ENCODE measurements around the gene CRIM1. TPM values are rescaled to one million over a fixed set of nuclear protein-coding genes. Genes with fewer than 3 reads are reported as not detected.

The CRIM1 gene
- total RNA-seq, 4 donors from 2014 or later: 72.6 to 162 (median 112) TPM

DNA sequence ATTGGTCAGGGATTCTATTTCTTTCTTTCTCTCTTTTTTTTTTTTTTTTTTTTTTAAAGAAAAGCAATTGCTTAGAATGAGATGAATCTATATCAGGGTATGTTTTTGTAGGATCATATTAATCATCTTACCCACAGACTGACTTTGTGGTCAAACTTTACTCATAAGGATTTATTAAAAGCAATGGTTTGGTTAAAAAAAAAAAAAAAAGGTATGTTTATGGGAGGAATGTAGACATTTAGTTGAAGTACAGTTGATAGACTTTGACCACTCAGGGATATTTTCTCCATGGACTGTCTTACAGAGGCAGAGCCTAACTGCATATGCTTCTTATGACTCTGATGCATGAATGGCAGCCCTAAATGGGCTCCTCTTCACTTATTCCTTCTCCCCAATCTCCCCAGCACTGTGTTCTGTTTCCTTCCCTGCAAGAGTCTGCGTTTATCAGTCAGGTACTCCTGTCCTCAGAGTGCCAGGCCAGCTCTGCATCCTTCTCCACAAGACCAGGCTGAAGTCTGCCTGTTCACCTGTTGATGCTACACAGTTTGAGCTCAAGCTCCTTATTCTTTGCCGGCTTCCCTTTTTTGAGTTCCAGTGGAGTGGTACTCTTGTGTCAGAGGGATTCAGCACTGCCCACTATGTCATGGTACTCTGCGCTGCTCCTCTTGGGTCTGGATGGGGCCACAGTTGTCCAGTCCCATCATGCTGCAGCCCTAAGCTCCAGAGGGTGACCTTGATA lies 24.3 kb downstream of the CRIM1 start:
- H3K36me3 ChIP-seq: peaks cover 4% of the 10 kb centered on the region
- no peak overlapping the region for H3K27ac ChIP-seq
- peaks cover 30% of the 10 kb centered on the region for H3K4me1 ChIP-seq
- 90% methylated on average over 3 of the region's 3 CpGs for WGBS
- no peaks in the 10 kb centered on the region for H3K9me3 ChIP-seq
- no peaks in the 10 kb centered on the region for H3K27me3 ChIP-seq
- TF ChIP-seq, protein P1, sequence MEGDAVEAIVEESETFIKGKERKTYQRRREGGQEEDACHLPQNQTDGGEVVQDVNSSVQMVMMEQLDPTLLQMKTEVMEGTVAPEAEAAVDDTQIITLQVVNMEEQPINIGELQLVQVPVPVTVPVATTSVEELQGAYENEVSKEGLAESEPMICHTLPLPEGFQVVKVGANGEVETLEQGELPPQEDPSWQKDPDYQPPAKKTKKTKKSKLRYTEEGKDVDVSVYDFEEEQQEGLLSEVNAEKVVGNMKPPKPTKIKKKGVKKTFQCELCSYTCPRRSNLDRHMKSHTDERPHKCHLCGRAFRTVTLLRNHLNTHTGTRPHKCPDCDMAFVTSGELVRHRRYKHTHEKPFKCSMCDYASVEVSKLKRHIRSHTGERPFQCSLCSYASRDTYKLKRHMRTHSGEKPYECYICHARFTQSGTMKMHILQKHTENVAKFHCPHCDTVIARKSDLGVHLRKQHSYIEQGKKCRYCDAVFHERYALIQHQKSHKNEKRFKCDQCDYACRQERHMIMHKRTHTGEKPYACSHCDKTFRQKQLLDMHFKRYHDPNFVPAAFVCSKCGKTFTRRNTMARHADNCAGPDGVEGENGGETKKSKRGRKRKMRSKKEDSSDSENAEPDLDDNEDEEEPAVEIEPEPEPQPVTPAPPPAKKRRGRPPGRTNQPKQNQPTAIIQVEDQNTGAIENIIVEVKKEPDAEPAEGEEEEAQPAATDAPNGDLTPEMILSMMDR (IDR thresholded peaks at IDR 0.05): no peak
- TF ChIP-seq EP300 (IDR thresholded peaks at IDR 0.05) (no peak), POLR2AphosphoS5 (IDR thresholded peaks at IDR 0.05) (no peak), POLR2A (IDR thresholded peaks at IDR 0.05) (no peak)
- DNase-seq (ENCODE audit: low spot score in 2 of 2): no peak
- no peak overlapping the region for H3K4me3 ChIP-seq

GRCh38 chr2:36380624-36381481 lies 25.3 kb downstream of the CRIM1 start:
- 71% methylated on average over 14 of the region's 15 CpGs for WGBS
- Histone ChIP-seq H3K4me1 (peaks cover 30% of the 10 kb centered on the region), H3K9me3 (no peaks in the 10 kb centered on the region)

DNA sequence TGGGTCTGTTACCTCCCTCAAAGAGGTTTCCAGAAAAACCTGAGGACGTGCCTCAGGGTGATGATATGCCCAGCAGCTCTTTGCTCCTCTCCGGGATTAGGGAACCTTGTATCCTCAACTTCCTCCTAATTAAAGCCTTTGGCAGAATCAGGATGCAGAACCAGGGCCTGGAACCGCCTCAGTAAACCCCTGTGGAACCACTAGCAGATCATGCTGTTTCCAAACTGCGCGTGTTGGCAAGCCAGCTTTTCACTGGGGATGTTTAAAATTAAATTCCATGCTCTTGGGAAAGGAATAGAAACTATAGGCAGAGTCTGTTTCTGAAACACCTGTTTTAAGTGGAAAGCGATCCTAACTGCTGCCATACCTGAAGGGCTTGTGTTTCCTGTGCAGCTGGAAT lies 26.4 kb downstream of the CRIM1 start:
- no peak overlapping the region for H3K4me3 ChIP-seq
- H3K27me3 ChIP-seq: no peaks in the 10 kb centered on the region
- H3K27ac ChIP-seq: no peak overlapping the region
- H3K9me3 ChIP-seq: no peaks in the 10 kb centered on the region
- DNase-seq (ENCODE audit: low spot score in 2 of 2): no peak
- TF ChIP-seq EP300 (IDR thresholded peaks at IDR 0.05) (no peak), POLR2AphosphoS5 (IDR thresholded peaks at IDR 0.05) (no peak)
- TF ChIP-seq, protein P1 (IDR thresholded peaks at IDR 0.05): no peak
- peaks cover 4% of the 10 kb centered on the region for H3K36me3 ChIP-seq
- WGBS: 61% methylated on average over 5 of the region's 6 CpGs
- H3K4me1 ChIP-seq: peaks cover 21% of the 10 kb centered on the region

More at GRCh38 chr2:36380624-36381481, 25.3 kb downstream of the CRIM1 start:
- DNase-seq (ENCODE audit: low spot score in 2 of 2): no peak
- Histone ChIP-seq H3K4me3 (no peak overlapping the region), H3K27me3 (no peaks in the 10 kb centered on the region), H3K36me3 (peaks cover 4% of the 10 kb centered on the region), H3K27ac (no peak overlapping the region)
- TF ChIP-seq EP300 (IDR thresholded peaks at IDR 0.05) (no peak), POLR2AphosphoS5 (IDR thresholded peaks at IDR 0.05) (no peak), POLR2A (IDR thresholded peaks at IDR 0.05) (no peak)
- TF ChIP-seq, protein P1 (IDR thresholded peaks at IDR 0.05): no peak

GRCh38 chr2:36382472-36382871 lies 26.9 kb downstream of the CRIM1 start:
- TF ChIP-seq POLR2AphosphoS5 (IDR thresholded peaks at IDR 0.05) (no peak), EP300 (IDR thresholded peaks at IDR 0.05) (no peak), POLR2A (IDR thresholded peaks at IDR 0.05) (no peak)
- TF ChIP-seq, protein P1 (IDR thresholded peaks at IDR 0.05): no peak

DNA sequence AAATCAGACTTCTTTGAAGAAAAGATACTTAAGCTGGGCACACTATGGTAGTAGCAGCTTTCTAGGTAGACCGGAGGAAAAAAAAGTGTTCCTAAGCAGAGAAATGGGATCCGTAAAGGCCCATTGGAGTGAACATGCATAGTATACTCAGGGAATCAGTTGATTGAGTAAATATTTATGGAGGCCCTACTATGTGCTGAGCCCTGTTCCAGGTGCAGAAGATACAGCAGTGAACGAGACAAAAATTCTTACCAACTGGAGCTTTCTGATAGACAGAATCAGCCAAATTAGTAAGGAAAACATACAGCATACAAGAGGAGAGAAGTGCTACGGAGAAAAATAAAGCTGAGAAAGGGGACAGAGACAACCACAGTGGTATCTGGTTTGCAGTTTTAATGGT lies 28.1 kb downstream of the CRIM1 start:
- Histone ChIP-seq H3K36me3 (peaks cover 4% of the 10 kb centered on the region), H3K9me3 (no peaks in the 10 kb centered on the region), H3K4me1 (peaks cover 11% of the 10 kb centered on the region), H3K27ac (no peak overlapping the region), H3K4me3 (no peak overlapping the region), H3K27me3 (no peaks in the 10 kb centered on the region)
- TF ChIP-seq, protein P1 (IDR thresholded peaks at IDR 0.05): no peak
- TF ChIP-seq EP300 (IDR thresholded peaks at IDR 0.05): no peak
- TF ChIP-seq POLR2AphosphoS5 (IDR thresholded peaks at IDR 0.05): no peak
- TF ChIP-seq POLR2A (IDR thresholded peaks at IDR 0.05): no peak
- WGBS: 91% methylated on average over 4 of the region's 4 CpGs
- no peak for DNase-seq (ENCODE audit: low spot score in 2 of 2)

More at GRCh38 chr2:36382472-36382871, 26.9 kb downstream of the CRIM1 start:
- whole genome bisulfite sequencing: 49% methylated on average over 2 of the region's 2 CpGs
- H3K36me3 ChIP-seq: peaks cover 4% of the 10 kb centered on the region
- no peak overlapping the region for H3K4me3 ChIP-seq
- no peaks in the 10 kb centered on the region for H3K27me3 ChIP-seq
- peaks cover 16% of the 10 kb centered on the region for H3K4me1 ChIP-seq
- no peaks in the 10 kb centered on the region for H3K9me3 ChIP-seq
- no peak for DNase-seq (ENCODE audit: low spot score in 2 of 2)
- H3K27ac ChIP-seq: no peak overlapping the region

All from suprapubic skin (tissue), 4 donors.